Mesothelial cell of epicardium (in vitro differentiated cells): Measurements from ENCODE around the gene SAMHD1. TPM values are rescaled to one million over a fixed set of nuclear protein-coding genes. Genes with fewer than 3 reads are reported as not detected.
"Not testable (repeated sequence)": the region's sequence is repeated elsewhere in the genome, so short reads cannot be mapped to it uniquely, and the experiment has no call there.

ENCODE experiments used
- DNase-seq, 2 experiments: peaks; one replicate each; pipeline ENCODE4 v3.0.0; 2021; ENCODE audit warnings: low spot score in 2 of 2; ENCODE audit not compliant: unreplicated experiment in 2 of 2
- H3K27ac Mint-ChIP-seq: 2 replicates; pipeline ENCODE4 v1.8.0; 2021; ENCODE audit warnings: mixed read lengths
- H3K27me3 Mint-ChIP-seq: 2 replicates; pipeline ENCODE4 v1.8.0; 2021; ENCODE audit warnings: low read depth, mixed read lengths
- H3K36me3 Mint-ChIP-seq: 2 replicates; pipeline ENCODE4 v1.8.0; 2021; ENCODE audit warnings: mixed read lengths
- H3K4me1 Mint-ChIP-seq: 2 replicates; pipeline ENCODE4 v1.8.0; 2021; ENCODE audit warnings: mixed read lengths
- H3K4me3 Mint-ChIP-seq: 2 replicates; pipeline ENCODE4 v1.8.0; 2021; ENCODE audit warnings: mild to moderate bottlenecking, moderate library complexity, mixed read lengths
- H3K9me3 Mint-ChIP-seq: 2 replicates; pipeline ENCODE4 v1.8.0; 2021; ENCODE audit warnings: mixed read lengths
- total RNA-seq: library from RNA; stranded (reverse); gene quantifications from 3 replicates; pipeline ENCODE4 v1.2.1, GENCODE V29; 2021
- TF ChIP-seq, protein P1 (sequence below): fragments of 200-600 bp; sonication (generic); IDR thresholded peaks from one replicate; pipeline ENCODE4 v1.5.0; 2021; ENCODE audit warnings: antibody characterized with exemption; ENCODE audit not compliant: unreplicated experiment

SAMHD1 gene
- total RNA-seq, 1 donor from 2014 or later, result 11.0 TPM

GRCh38 chr20:36919715-36920333 lies 31.7 kb downstream of the SAMHD1 start:
- TF ChIP-seq, protein P1, sequence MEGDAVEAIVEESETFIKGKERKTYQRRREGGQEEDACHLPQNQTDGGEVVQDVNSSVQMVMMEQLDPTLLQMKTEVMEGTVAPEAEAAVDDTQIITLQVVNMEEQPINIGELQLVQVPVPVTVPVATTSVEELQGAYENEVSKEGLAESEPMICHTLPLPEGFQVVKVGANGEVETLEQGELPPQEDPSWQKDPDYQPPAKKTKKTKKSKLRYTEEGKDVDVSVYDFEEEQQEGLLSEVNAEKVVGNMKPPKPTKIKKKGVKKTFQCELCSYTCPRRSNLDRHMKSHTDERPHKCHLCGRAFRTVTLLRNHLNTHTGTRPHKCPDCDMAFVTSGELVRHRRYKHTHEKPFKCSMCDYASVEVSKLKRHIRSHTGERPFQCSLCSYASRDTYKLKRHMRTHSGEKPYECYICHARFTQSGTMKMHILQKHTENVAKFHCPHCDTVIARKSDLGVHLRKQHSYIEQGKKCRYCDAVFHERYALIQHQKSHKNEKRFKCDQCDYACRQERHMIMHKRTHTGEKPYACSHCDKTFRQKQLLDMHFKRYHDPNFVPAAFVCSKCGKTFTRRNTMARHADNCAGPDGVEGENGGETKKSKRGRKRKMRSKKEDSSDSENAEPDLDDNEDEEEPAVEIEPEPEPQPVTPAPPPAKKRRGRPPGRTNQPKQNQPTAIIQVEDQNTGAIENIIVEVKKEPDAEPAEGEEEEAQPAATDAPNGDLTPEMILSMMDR, result peak; percentile 87
- no peak overlapping the region for H3K27ac Mint-ChIP-seq
- DNase-seq, result no peak

DNA sequence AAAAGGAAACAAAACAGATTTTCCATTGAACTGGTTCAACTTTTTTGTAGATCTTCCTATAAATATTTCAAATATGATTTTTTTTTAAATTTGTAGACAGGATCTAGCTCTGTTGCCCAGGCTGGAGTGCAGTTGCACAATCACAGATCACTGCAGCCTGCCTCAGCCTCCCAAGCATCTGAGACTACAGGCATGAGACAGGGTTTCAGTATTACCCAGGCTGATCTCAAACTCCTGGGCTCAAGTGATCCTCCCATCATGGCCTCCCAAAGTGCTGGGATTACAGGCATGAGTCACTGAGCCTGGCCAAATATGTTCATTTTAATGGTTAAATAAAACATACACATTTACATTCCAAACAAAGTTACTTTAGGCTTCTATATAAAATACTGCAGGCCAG lies 33.6 kb downstream of the SAMHD1 start:
- Mint-ChIP-seq H3K4me3 (no peak overlapping the region), H3K4me1 (no peaks in the 10 kb centered on the region), H3K27me3 (no peaks in the 10 kb centered on the region), H3K36me3 (peaks cover 4% of the 10 kb centered on the region), H3K9me3 (no peaks in the 10 kb centered on the region), H3K27ac (no peak overlapping the region)
- TF ChIP-seq, protein P1, result no peak
- no peak for DNase-seq

More at GRCh38 chr20:36919715-36920333, 31.7 kb downstream of the SAMHD1 start:
- peaks cover 2% of the 10 kb centered on the region for H3K36me3 Mint-ChIP-seq
- no peak overlapping the region for H3K4me3 Mint-ChIP-seq
- no peaks in the 10 kb centered on the region for H3K9me3 Mint-ChIP-seq
- no peaks in the 10 kb centered on the region for H3K27me3 Mint-ChIP-seq
- H3K4me1 Mint-ChIP-seq, result peaks cover 8% of the 10 kb centered on the region

DNA sequence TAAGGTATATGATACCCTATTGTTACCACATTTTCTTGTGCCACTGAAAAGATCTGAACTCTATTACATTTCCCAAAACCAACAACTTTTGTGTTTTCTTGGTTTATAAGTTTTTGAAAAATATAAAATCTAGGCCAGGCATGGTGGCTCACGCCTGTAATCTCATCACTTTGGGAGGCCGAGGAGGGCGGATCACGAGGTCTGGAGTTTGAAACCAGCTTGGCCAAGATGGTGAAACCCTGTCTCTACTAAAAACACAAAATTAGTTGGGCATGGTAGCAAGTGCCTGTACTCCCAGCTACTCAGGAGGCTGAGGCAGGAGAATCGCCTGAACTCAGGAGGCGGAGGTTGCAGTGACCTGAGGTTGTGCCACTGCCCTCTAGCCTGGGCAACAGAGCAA lies 34.3 kb downstream of the SAMHD1 start:
- DNase-seq, result no peak
- Mint-ChIP-seq H3K27me3 (no peaks in the 10 kb centered on the region), H3K27ac (no peak overlapping the region), H3K36me3 (peaks cover 4% of the 10 kb centered on the region), H3K4me1 (no peaks in the 10 kb centered on the region), H3K4me3 (no peak overlapping the region), H3K9me3 (no peaks in the 10 kb centered on the region)
- TF ChIP-seq, protein P1, result no peak

- Mint-ChIP-seq H3K27me3 (no peaks in the 10 kb centered on the region), H3K4me1 (no peaks in the 10 kb centered on the region), H3K9me3 (no peaks in the 10 kb centered on the region), H3K36me3 (peaks cover 4% of the 10 kb centered on the region), H3K27ac (no peak overlapping the region), H3K4me3 (no peak overlapping the region)
- DNase-seq, result no peak
- TF ChIP-seq, protein P1, result no peak
Observed at GRCh38 chr20:36916199-36916598, 35.3 kb downstream of the SAMHD1 start.

DNA sequence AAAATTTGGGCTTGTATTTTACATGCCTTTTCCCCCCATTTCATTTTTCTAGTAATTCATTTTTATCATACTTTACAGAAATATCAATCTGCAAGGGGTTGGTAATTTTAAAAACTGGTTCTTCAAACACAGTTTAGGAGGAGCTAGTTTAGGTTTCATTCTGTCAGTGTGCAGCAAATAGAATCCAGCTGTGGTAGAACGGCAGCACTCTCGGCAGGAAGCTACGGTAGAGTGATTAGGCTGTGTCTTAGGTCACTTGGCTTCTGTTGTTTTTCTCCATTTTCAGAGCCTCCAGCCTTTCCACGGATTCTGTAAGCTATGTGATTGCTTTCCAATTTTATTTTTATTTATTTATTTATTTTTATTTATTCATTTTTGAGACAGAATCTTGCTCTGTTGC lies 42.9 kb downstream of the SAMHD1 start:
- Mint-ChIP-seq H3K27ac (no peak overlapping the region), H3K36me3 (peaks cover 6% of the 10 kb centered on the region), H3K27me3 (no peaks in the 10 kb centered on the region), H3K4me1 (no peaks in the 10 kb centered on the region), H3K4me3 (no peak overlapping the region), H3K9me3 (no peaks in the 10 kb centered on the region)
- DNase-seq, result no peak
- TF ChIP-seq, protein P1, result no peak

GRCh38 chr20:36906086-36906485 lies 45.4 kb downstream of the SAMHD1 start:
- not testable (repeated sequence) for H3K4me1 Mint-ChIP-seq, H3K9me3 Mint-ChIP-seq, H3K27me3 Mint-ChIP-seq, DNase-seq, H3K4me3 Mint-ChIP-seq, H3K27ac Mint-ChIP-seq
- H3K36me3 Mint-ChIP-seq, result peaks cover 13% of the 10 kb centered on the region

- not testable (repeated sequence) for H3K9me3 Mint-ChIP-seq, H3K27me3 Mint-ChIP-seq, H3K4me3 Mint-ChIP-seq, H3K27ac Mint-ChIP-seq, DNase-seq, H3K4me1 Mint-ChIP-seq
- H3K36me3 Mint-ChIP-seq, result peaks cover 11% of the 10 kb centered on the region
Observed at GRCh38 chr20:36905566-36905965, 45.9 kb downstream of the SAMHD1 start.
